HCT116 (cell line): ENCODE results near the gene FTO. TPM values are rescaled to one million over a fixed set of nuclear protein-coding genes. Genes with fewer than 3 reads are reported as not detected.

Source experiments
- ATAC-seq: fragments of 200-7000 bp; cut with Tn5 transposase; 2 replicates; pipeline ENCODE4 v1.9.1; 2020; ENCODE audit warnings: mild to moderate bottlenecking, moderate library complexity
- BruUV-seq: library from RNA; stranded (reverse); fragments of 400-500 nt; replicated peaks from 2 replicates; lab custom pipeline; 2021; lab: Mats Ljungman, UMichigan
- CTCF ChIA-PET: fragments of 300-600 bp; sonication (Branson Sonifier 250); formaldehyde crosslinking; loops from one replicate; lab custom pipeline; 2021; ENCODE audit warnings: antibody characterized with exemption; lab: Charles Lee
- POLR2A ChIA-PET: fragments of 300-600, 350-600 bp; sonication (Branson Sonifier 250); formaldehyde crosslinking; loops from one replicate; lab custom pipeline; 2021; ENCODE audit warnings: antibody characterized with exemption; lab: Charles Lee
- RAD21 ChIA-PET, 2 experiments: fragments of 300-600 bp; sonication (Branson Sonifier 250); formaldehyde crosslinking; loops; one replicate each; lab custom pipeline; 2023; ENCODE audit warnings: low total read pairs in 2 of 2; ENCODE audit not compliant: uncharacterized antibody in 2 of 2, unreplicated experiment in 2 of 2, low non-redundant PET in 1 of 2; lab: Charles Lee
- DNase-seq: peaks from one replicate; pipeline ENCODE4 v3.0.0-alpha.2; 2010; ENCODE audit warnings: low read depth, low spot score
- H2AFZ ChIP-seq: fragments of 200-600 bp; shearing (Covaris generic), sonication (generic); 2 replicates; pipeline ENCODE4 v1.6.1; 2017; ENCODE audit warnings: low read depth, mixed run types, mixed read lengths, antibody characterized with exemption, low read length; ENCODE audit not compliant: poor library complexity, severe bottlenecking
- H3K27ac ChIP-seq: 2 replicates; pipeline ENCODE4 v1.5.1; 2012; ENCODE audit warnings: low read depth, low read length
- H3K27me3 ChIP-seq: fragments of 200-600 bp; sonication (generic); 2 replicates; pipeline ENCODE4 v1.6.1; 2016; ENCODE audit warnings: mixed run types, low read length, mixed read lengths; ENCODE audit not compliant: insufficient read depth
- H3K36me3 ChIP-seq, 2 experiments: fragments of 200-500 bp in 1 of 2; fragments of 200-600 bp in 1 of 2; sonication (Bioruptor generic) in 1 of 2; sonication (generic) in 1 of 2; 2 replicates each; pipeline versions ENCODE4 v1.5.1 to v1.6.1; 2014 to 2016; ENCODE audit warnings: low read length in 2 of 2, inconsistent platforms in 1 of 2, mixed read lengths in 1 of 2, mixed run types in 1 of 2; ENCODE audit not compliant: insufficient read depth in 2 of 2, control insufficient read depth in 1 of 2
- H3K4me1 ChIP-seq, 2 experiments: fragments of 200-600 bp in 1 of 2; sonication (generic) in 1 of 2; 2 replicates each; pipeline versions ENCODE4 v1.5.1 to v1.6.1; 2012 to 2017; ENCODE audit warnings: low read length in 2 of 2, inconsistent platforms in 1 of 2, mild to moderate bottlenecking in 1 of 2, mixed read lengths in 1 of 2, mixed run types in 1 of 2, moderate library complexity in 1 of 2; ENCODE audit not compliant: insufficient read depth in 2 of 2, control insufficient read depth in 1 of 2
- H3K4me2 ChIP-seq: fragments of 200-600 bp; sonication (generic); 2 replicates; pipeline ENCODE4 v1.6.1; 2017; ENCODE audit warnings: mixed run types, low read length, mixed read lengths
- H3K4me3 ChIP-seq, 2 experiments: fragments of 200-600 bp in 1 of 2; sonication (generic) in 1 of 2; replicated peaks in 1 of 2; 2 replicates each; pipeline ENCODE4 v1.5.1; 2011 to 2016; ENCODE audit warnings: low read length in 2 of 2, control low read depth in 1 of 2, low read depth in 1 of 2, mild to moderate bottlenecking in 1 of 2, mixed read lengths in 1 of 2, mixed run types in 1 of 2
- H3K79me2 ChIP-seq: fragments of 200-600 bp; sonication (generic); 2 replicates; pipeline ENCODE4 v1.6.1; 2017; ENCODE audit warnings: mild to moderate bottlenecking, mixed run types, low read length, moderate library complexity, mixed read lengths; ENCODE audit not compliant: insufficient read depth
- H3K9ac ChIP-seq: fragments of 200-600 bp; sonication (generic); 2 replicates; pipeline ENCODE4 v1.6.1; 2016; ENCODE audit warnings: low read length, mixed read lengths
- H3K9me2 ChIP-seq: fragments of 200-600 bp; sonication (generic), shearing (Covaris generic); 2 replicates; pipeline ENCODE4 v1.6.1; 2017; ENCODE audit warnings: mixed run types, mild to moderate bottlenecking, moderate library complexity; ENCODE audit not compliant: insufficient read depth
- H3K9me3 ChIP-seq, 2 experiments: fragments of 200-500 bp in 1 of 2; fragments of 200-600 bp in 1 of 2; sonication (Bioruptor generic) in 1 of 2; sonication (generic) in 1 of 2; 2 replicates each; pipeline ENCODE4 v1.6.1; 2014 to 2017; ENCODE audit warnings: low read length in 2 of 2, mixed read lengths in 2 of 2, inconsistent platforms in 1 of 2, low read depth in 1 of 2, mild to moderate bottlenecking in 1 of 2, mixed run types in 1 of 2, moderate library complexity in 1 of 2; ENCODE audit not compliant: control insufficient read depth in 1 of 2, insufficient read depth in 1 of 2
- H4K20me1 ChIP-seq: fragments of 200-600 bp; sonication (generic), shearing (Covaris generic); 2 replicates; pipeline ENCODE4 v1.6.1; 2017; ENCODE audit warnings: mixed run types, mild to moderate bottlenecking, moderate library complexity; ENCODE audit not compliant: insufficient read depth
- CTCF ChIP-seq, 3 experiments: fragments of 200-600 bp in 1 of 3; sonication (generic) in 1 of 3; IDR thresholded peaks in 2 of 3; conservative IDR thresholded peaks in 1 of 3; 2 replicates each; pipeline ENCODE4 v1.5.1; 2012 to 2017; ENCODE audit warnings: low read depth in 2 of 3, low read length in 2 of 3, antibody characterized with exemption in 1 of 3, borderline replicate concordance in 1 of 3, control low read depth in 1 of 3, mild to moderate bottlenecking in 1 of 3, mixed read lengths in 1 of 3, mixed run types in 1 of 3, moderate library complexity in 1 of 3; ENCODE audit not compliant: insufficient read depth in 1 of 3
- EGR1 ChIP-seq: IDR thresholded peaks from 2 replicates; pipeline ENCODE4 v1.6.1; 2012; ENCODE audit warnings: low read depth
- ELF1 ChIP-seq: IDR thresholded peaks from 2 replicates; pipeline ENCODE4 v1.6.1; 2012; ENCODE audit warnings: low read depth, borderline replicate concordance
- EZH2 ChIP-seq: fragments of 200-600 bp; sonication (generic); IDR thresholded peaks from 2 replicates; pipeline ENCODE4 v1.6.1; 2017; ENCODE audit warnings: antibody characterized with exemption, mixed run types
- EZH2phosphoT487 ChIP-seq: fragments of 200-600 bp; IDR thresholded peaks from 2 replicates; pipeline ENCODE4 v1.6.1; 2018; ENCODE audit warnings: antibody characterized with exemption, borderline replicate concordance
- JUND ChIP-seq: IDR thresholded peaks from 2 replicates; pipeline ENCODE4 v1.6.1; 2012
- POLR2AphosphoS5 ChIP-seq: IDR thresholded peaks from 2 replicates; pipeline ENCODE4 v1.6.1; 2011; ENCODE audit warnings: mild to moderate bottlenecking, low read depth, low read length, moderate library complexity
- SIN3A ChIP-seq: IDR thresholded peaks from 2 replicates; pipeline ENCODE4 v1.6.1; 2012; ENCODE audit warnings: low read depth
- SP1 ChIP-seq: IDR thresholded peaks from 2 replicates; pipeline ENCODE4 v1.6.1; 2012; ENCODE audit warnings: low read depth
- SRF ChIP-seq: IDR thresholded peaks from 2 replicates; pipeline ENCODE4 v1.6.1; 2012; ENCODE audit warnings: low read depth
- TCF7L2 ChIP-seq: IDR thresholded peaks from 2 replicates; pipeline ENCODE4 v1.7.0; 2011; ENCODE audit warnings: borderline replicate concordance, inconsistent platforms; ENCODE audit not compliant: insufficient read depth, insufficient read length; ENCODE audit errors: extremely low read depth
- ZBTB33 ChIP-seq: IDR thresholded peaks from 2 replicates; pipeline ENCODE4 v1.6.1; 2011; ENCODE audit warnings: mild to moderate bottlenecking, low read length, moderate library complexity; ENCODE audit not compliant: insufficient replicate concordance; ENCODE audit errors: extremely low read depth
- ZFX ChIP-seq: fragments of 450-650 bp; IDR thresholded peaks from 2 replicates; pipeline ENCODE4 v1.6.1; 2017
- ZNF274 ChIP-seq: fragments of 200-500 bp; sonication (Bioruptor generic); IDR thresholded peaks from 2 replicates; pipeline ENCODE4 v1.6.1; 2014; ENCODE audit warnings: mild to moderate bottlenecking, low read depth, low read length, inconsistent platforms
- intact Hi-C: fragments of 100-400 bp; cut with micrococcal nuclease; formaldehyde crosslinking; loops from 2 replicates; pipeline ENCODE4 v1.10.0; 2022
- total RNA-seq: library from RNA; stranded (reverse); gene quantifications from one replicate; pipeline ENCODE4 v1.2.1, GENCODE V29; 2021; ENCODE audit not compliant: unreplicated experiment
- TF ChIP-seq, protein P1 (sequence below): IDR thresholded peaks from 2 replicates; pipeline ENCODE4 v1.6.1; 2012
- TF ChIP-seq, protein P2 (sequence below): IDR thresholded peaks from 2 replicates; pipeline ENCODE4 v1.6.1; 2012
- TF ChIP-seq, protein P3 (sequence below): IDR thresholded peaks from 2 replicates; pipeline ENCODE4 v1.6.1; 2012; ENCODE audit warnings: low read depth

Gene FTO
- total RNA-seq, 1 experiment from 2014 or later, result 55.2 TPM

GRCh38 chr16:54144572-54144947, 440.6 kb downstream of the FTO start:
- Histone ChIP-seq H3K27ac (no peak overlapping the region), H3K4me3 (no peak overlapping the region), H3K9me3 (no peaks in the 10 kb centered on the region), H3K4me2 (no peak overlapping the region), H3K79me2 (no peaks in the 10 kb centered on the region), H3K9me2 (no peaks in the 10 kb centered on the region), H4K20me1 (no peaks in the 10 kb centered on the region), H2AFZ (no peak overlapping the region), H3K36me3 (no peaks in the 10 kb centered on the region), H3K4me1 (no peaks in the 10 kb centered on the region), H3K9ac (no peak overlapping the region), H3K27me3 (peaks cover 15% of the 10 kb centered on the region; the same call in 1 of the 2 replicates)
- TF ChIP-seq JUND (no peak), TCF7L2 (no peak), EZH2phosphoT487 (no peak), POLR2AphosphoS5 (no peak), ZNF274 (no peak), EZH2 (no peak), SIN3A (no peak), ZFX (no peak), EGR1 (no peak), SP1 (no peak), CTCF (IDR thresholded peaks at IDR 0.05 in 2 of 3, conservative IDR thresholded peaks at IDR 0.05 in 1 of 3; ENCODE audit: borderline replicate concordance in 1 of 3, insufficient read depth in 1 of 3, low read depth in 2 of 3, low read length in 2 of 3) (no peak), ELF1 (no peak), SRF (no peak), ZBTB33 (no peak)
- TF ChIP-seq, protein P1, sequence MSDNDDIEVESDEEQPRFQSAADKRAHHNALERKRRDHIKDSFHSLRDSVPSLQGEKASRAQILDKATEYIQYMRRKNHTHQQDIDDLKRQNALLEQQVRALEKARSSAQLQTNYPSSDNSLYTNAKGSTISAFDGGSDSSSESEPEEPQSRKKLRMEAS, result no peak
- TF ChIP-seq, protein P2, sequence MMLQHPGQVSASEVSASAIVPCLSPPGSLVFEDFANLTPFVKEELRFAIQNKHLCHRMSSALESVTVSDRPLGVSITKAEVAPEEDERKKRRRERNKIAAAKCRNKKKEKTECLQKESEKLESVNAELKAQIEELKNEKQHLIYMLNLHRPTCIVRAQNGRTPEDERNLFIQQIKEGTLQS, result no peak
- TF ChIP-seq, protein P3, sequence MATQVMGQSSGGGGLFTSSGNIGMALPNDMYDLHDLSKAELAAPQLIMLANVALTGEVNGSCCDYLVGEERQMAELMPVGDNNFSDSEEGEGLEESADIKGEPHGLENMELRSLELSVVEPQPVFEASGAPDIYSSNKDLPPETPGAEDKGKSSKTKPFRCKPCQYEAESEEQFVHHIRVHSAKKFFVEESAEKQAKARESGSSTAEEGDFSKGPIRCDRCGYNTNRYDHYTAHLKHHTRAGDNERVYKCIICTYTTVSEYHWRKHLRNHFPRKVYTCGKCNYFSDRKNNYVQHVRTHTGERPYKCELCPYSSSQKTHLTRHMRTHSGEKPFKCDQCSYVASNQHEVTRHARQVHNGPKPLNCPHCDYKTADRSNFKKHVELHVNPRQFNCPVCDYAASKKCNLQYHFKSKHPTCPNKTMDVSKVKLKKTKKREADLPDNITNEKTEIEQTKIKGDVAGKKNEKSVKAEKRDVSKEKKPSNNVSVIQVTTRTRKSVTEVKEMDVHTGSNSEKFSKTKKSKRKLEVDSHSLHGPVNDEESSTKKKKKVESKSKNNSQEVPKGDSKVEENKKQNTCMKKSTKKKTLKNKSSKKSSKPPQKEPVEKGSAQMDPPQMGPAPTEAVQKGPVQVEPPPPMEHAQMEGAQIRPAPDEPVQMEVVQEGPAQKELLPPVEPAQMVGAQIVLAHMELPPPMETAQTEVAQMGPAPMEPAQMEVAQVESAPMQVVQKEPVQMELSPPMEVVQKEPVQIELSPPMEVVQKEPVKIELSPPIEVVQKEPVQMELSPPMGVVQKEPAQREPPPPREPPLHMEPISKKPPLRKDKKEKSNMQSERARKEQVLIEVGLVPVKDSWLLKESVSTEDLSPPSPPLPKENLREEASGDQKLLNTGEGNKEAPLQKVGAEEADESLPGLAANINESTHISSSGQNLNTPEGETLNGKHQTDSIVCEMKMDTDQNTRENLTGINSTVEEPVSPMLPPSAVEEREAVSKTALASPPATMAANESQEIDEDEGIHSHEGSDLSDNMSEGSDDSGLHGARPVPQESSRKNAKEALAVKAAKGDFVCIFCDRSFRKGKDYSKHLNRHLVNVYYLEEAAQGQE, result no peak
- ChIA-PET POLR2A (no interaction called here), CTCF (no interaction called here), RAD21 (no interaction called here)
- no peak for ATAC-seq
- DNase-seq, result no peak
- no TSS peak for BruUV-seq
- intact Hi-C loops, result no loop called here
